H9 (cell line): ENCODE results near the gene DDAH2. TPM values are rescaled to one million over a fixed set of nuclear protein-coding genes. Genes with fewer than 3 reads are reported as not detected.

Experiments used
- DNase-seq: peaks from one replicate; pipeline ENCODE4 v3.0.0-alpha.2; 2017
- H2AFZ ChIP-seq: one replicate; pipeline ENCODE4 v1.6.1; 2013; ENCODE audit warnings: mild to moderate bottlenecking, low read length, control low read depth, moderate library complexity
- H2AK5ac ChIP-seq: 2 replicates; pipeline ENCODE4 v1.6.1; 2013; ENCODE audit warnings: low read length, control low read depth, mixed read lengths; ENCODE audit not compliant: insufficient read length
- H2BK120ac ChIP-seq: one replicate; pipeline ENCODE4 v1.6.1; 2013; ENCODE audit warnings: low read depth, mild to moderate bottlenecking, low read length, control low read depth, inconsistent platforms; ENCODE audit not compliant: poor library complexity, severe bottlenecking
- H2BK12ac ChIP-seq: 2 replicates; pipeline ENCODE4 v1.6.1; 2013; ENCODE audit warnings: low read length, control low read depth, mixed read lengths, low read depth; ENCODE audit not compliant: insufficient read length
- H2BK15ac ChIP-seq: 2 replicates; pipeline ENCODE4 v1.6.1; 2013; ENCODE audit warnings: low read depth, low read length, control low read depth
- H2BK20ac ChIP-seq: one replicate; pipeline ENCODE4 v1.6.1; 2013; ENCODE audit warnings: low read depth, mild to moderate bottlenecking, low read length, control low read depth, inconsistent platforms; ENCODE audit not compliant: poor library complexity, severe bottlenecking
- H2BK5ac ChIP-seq: 2 replicates; pipeline ENCODE4 v1.6.1; 2013; ENCODE audit warnings: low read length, control low read depth, mixed read lengths; ENCODE audit not compliant: insufficient read length
- H3K14ac ChIP-seq: 2 replicates; pipeline ENCODE4 v1.6.1; 2013; ENCODE audit warnings: low read length, control low read depth; ENCODE audit not compliant: insufficient read depth
- H3K18ac ChIP-seq: 2 replicates; pipeline ENCODE4 v1.6.1; 2013; ENCODE audit warnings: low read depth, mild to moderate bottlenecking, mixed read lengths, low read length, control low read depth; ENCODE audit not compliant: insufficient read length
- H3K23ac ChIP-seq: 2 replicates; pipeline ENCODE4 v1.6.1; 2013; ENCODE audit warnings: low read length, control low read depth, mixed read lengths, low read depth; ENCODE audit not compliant: insufficient read length
- H3K23me2 ChIP-seq: 2 replicates; pipeline ENCODE4 v1.6.1; 2013; ENCODE audit warnings: low read depth, mild to moderate bottlenecking, mixed read lengths, low read length, control low read depth; ENCODE audit not compliant: insufficient read length, poor library complexity, severe bottlenecking
- H3K27ac ChIP-seq: 2 replicates; pipeline ENCODE4 v1.5.1; 2013; ENCODE audit warnings: low read length, control low read depth, mixed read lengths, low read depth; ENCODE audit not compliant: insufficient read length
- H3K27me3 ChIP-seq: 2 replicates; pipeline ENCODE4 v1.6.1; 2013; ENCODE audit warnings: low read length, control low read depth, inconsistent platforms; ENCODE audit not compliant: insufficient read depth
- H3K4ac ChIP-seq: 2 replicates; pipeline ENCODE4 v1.6.1; 2013; ENCODE audit warnings: low read depth, mild to moderate bottlenecking, control low read depth, inconsistent platforms, low read length, moderate library complexity
- H3K4me1 ChIP-seq: 2 replicates; pipeline ENCODE4 v1.6.1; 2013; ENCODE audit warnings: low read length, control low read depth, inconsistent platforms; ENCODE audit not compliant: insufficient read depth
- H3K4me2 ChIP-seq: 2 replicates; pipeline ENCODE4 v1.6.1; 2013; ENCODE audit warnings: low read length, control low read depth, mixed read lengths; ENCODE audit not compliant: insufficient read length, insufficient read depth
- H3K56ac ChIP-seq: 2 replicates; pipeline ENCODE4 v1.6.1; 2013; ENCODE audit warnings: low read depth, mild to moderate bottlenecking, mixed read lengths, low read length, control low read depth; ENCODE audit not compliant: insufficient read length
- H3K79me1 ChIP-seq: 2 replicates; pipeline ENCODE4 v1.6.1; 2013; ENCODE audit warnings: low read depth, mild to moderate bottlenecking, moderate library complexity, low read length, control low read depth, inconsistent platforms; ENCODE audit not compliant: insufficient read depth, poor library complexity, severe bottlenecking
- H3K79me2 ChIP-seq: 2 replicates; pipeline ENCODE4 v1.6.1; 2013; ENCODE audit warnings: low read length, control low read depth, inconsistent platforms; ENCODE audit not compliant: insufficient read depth
- H3K9ac ChIP-seq: 2 replicates; pipeline ENCODE4 v1.6.1; 2013; ENCODE audit warnings: low read length, control low read depth, mixed read lengths; ENCODE audit not compliant: insufficient read length; ENCODE audit errors: extremely low read depth
- H3K9me3 ChIP-seq: one replicate; pipeline ENCODE4 v1.6.1; 2013; ENCODE audit warnings: low read depth, low read length, inconsistent platforms; ENCODE audit not compliant: control insufficient read depth
- H3T11ph ChIP-seq: one replicate; pipeline ENCODE4 v1.6.1; 2013; ENCODE audit warnings: mild to moderate bottlenecking, low read length, control low read depth, inconsistent platforms
- H4K20me1 ChIP-seq: one replicate; pipeline ENCODE4 v1.6.1; 2013; ENCODE audit not compliant: control insufficient read depth, insufficient read length, insufficient read depth
- H4K5ac ChIP-seq: 2 replicates; pipeline ENCODE4 v1.6.1; 2013; ENCODE audit warnings: low read depth, mild to moderate bottlenecking, mixed read lengths, low read length, control low read depth; ENCODE audit not compliant: insufficient read length
- H4K8ac ChIP-seq: replicated peaks from 2 replicates; pipeline ENCODE4 v1.6.1; 2013; ENCODE audit warnings: low read length, control low read depth, mixed read lengths, low read depth; ENCODE audit not compliant: insufficient read length
- H4K91ac ChIP-seq: 2 replicates; pipeline ENCODE4 v1.6.1; 2013; ENCODE audit warnings: low read depth, mild to moderate bottlenecking, moderate library complexity, mixed read lengths, low read length, control low read depth; ENCODE audit not compliant: insufficient read length
- H3K27ac Mint-ChIP-seq, 3 experiments: 2 replicates in 2 of 3; 3 replicates in 1 of 3; pipeline ENCODE4 v1.8.0; 2020 to 2021; ENCODE audit warnings: mixed read lengths in 3 of 3, mild to moderate bottlenecking in 1 of 3, moderate library complexity in 1 of 3
- H3K27me3 Mint-ChIP-seq: 2 replicates; pipeline ENCODE4 v1.8.0; 2021; ENCODE audit warnings: low read depth, mild to moderate bottlenecking, moderate library complexity, mixed read lengths
- H3K36me3 Mint-ChIP-seq, 3 experiments: 2 replicates in 2 of 3; 3 replicates in 1 of 3; pipeline ENCODE4 v1.8.0; 2020 to 2021; ENCODE audit warnings: low read depth in 3 of 3, mixed read lengths in 3 of 3; ENCODE audit not compliant: insufficient read depth in 1 of 3
- H3K4me1 Mint-ChIP-seq, 2 experiments: 2 replicates each; pipeline ENCODE4 v1.8.0; 2020; ENCODE audit warnings: mixed read lengths in 2 of 2
- H3K4me3 Mint-ChIP-seq, 2 experiments: 2 replicates in 1 of 2; 3 replicates in 1 of 2; pipeline ENCODE4 v1.8.0; 2020 to 2021; ENCODE audit warnings: mild to moderate bottlenecking in 2 of 2, mixed read lengths in 2 of 2, moderate library complexity in 1 of 2
- H3K9me3 Mint-ChIP-seq, 2 experiments: 2 replicates in 1 of 2; 3 replicates in 1 of 2; pipeline ENCODE4 v1.8.0; 2020; ENCODE audit warnings: mild to moderate bottlenecking in 2 of 2, mixed read lengths in 2 of 2, moderate library complexity in 1 of 2
- WGBS: extraction: QIAGEN DNeasy Blood & Tissue Kit; methylation state at CpG from one replicate; pipeline ENCODE4 v1.1.7; 2013; ENCODE audit warnings: missing lambda C conversion rate, low lambda C conversion rate, mixed read lengths; ENCODE audit not compliant: insufficient read length; ENCODE audit errors: extremely low coverage; 5-methylcytosine and 5-hydroxymethylcytosine counted together
- total RNA-seq: library from RNA; stranded (reverse); gene quantifications from 2 replicates; pipeline ENCODE4 v1.2.1, GENCODE V29; 2021
- TF ChIP-seq, protein P1 (sequence below): fragments of 200-600 bp; sonication (generic); conservative IDR thresholded peaks from 3 replicates; pipeline ENCODE4 v1.8.0; 2021; ENCODE audit warnings: antibody characterized with exemption, mild to moderate bottlenecking

The DDAH2 gene
- total RNA-seq, 1 experiment from 2014 or later, result 73.2 TPM

GRCh38 chr6:31768363-31769257, 39.5 kb upstream of the DDAH2 start:
- no peak overlapping the region for H3K9ac ChIP-seq
- no peak overlapping the region for H2AFZ ChIP-seq
- no CpG with 5 or more reads among the region's 18 CpGs for WGBS
- H3K36me3 Mint-ChIP-seq, result peaks cover 0 to 6% (median 2%) of the 10 kb centered on the region in 3 experiments; a peak in 4 of 7 replicates
- no peak overlapping the region for H4K8ac ChIP-seq
- no peak overlapping the region for H2BK120ac ChIP-seq
- no peak overlapping the region for H2BK5ac ChIP-seq
- H3K18ac ChIP-seq, result no peak overlapping the region
- no peak overlapping the region for H2BK20ac ChIP-seq
- no peak overlapping the region for H3K4me3 Mint-ChIP-seq
- peaks cover 16 to 19% of the 10 kb centered on the region in 2 experiments for H3K4me1 Mint-ChIP-seq
- H2BK12ac ChIP-seq, result no peak overlapping the region
- no peaks in the 10 kb centered on the region for H3K23me2 ChIP-seq
- no peak overlapping the region for H3K4ac ChIP-seq
- H3K27ac ChIP-seq, result no peak overlapping the region
- H3K56ac ChIP-seq, result no peak overlapping the region
- H3K23ac ChIP-seq, result no peak overlapping the region
- H3K27ac Mint-ChIP-seq, result no peak overlapping the region
- no peak overlapping the region for H3T11ph ChIP-seq
- DNase-seq, result no peak
- no peaks in the 10 kb centered on the region for H3K79me2 ChIP-seq
- no peak overlapping the region for H4K91ac ChIP-seq
- H2BK15ac ChIP-seq, result no peak overlapping the region
- H3K14ac ChIP-seq, result no peak overlapping the region
- no peaks in the 10 kb centered on the region; a peak in 1 of 5 replicates for H3K9me3 Mint-ChIP-seq
- TF ChIP-seq, protein P1, sequence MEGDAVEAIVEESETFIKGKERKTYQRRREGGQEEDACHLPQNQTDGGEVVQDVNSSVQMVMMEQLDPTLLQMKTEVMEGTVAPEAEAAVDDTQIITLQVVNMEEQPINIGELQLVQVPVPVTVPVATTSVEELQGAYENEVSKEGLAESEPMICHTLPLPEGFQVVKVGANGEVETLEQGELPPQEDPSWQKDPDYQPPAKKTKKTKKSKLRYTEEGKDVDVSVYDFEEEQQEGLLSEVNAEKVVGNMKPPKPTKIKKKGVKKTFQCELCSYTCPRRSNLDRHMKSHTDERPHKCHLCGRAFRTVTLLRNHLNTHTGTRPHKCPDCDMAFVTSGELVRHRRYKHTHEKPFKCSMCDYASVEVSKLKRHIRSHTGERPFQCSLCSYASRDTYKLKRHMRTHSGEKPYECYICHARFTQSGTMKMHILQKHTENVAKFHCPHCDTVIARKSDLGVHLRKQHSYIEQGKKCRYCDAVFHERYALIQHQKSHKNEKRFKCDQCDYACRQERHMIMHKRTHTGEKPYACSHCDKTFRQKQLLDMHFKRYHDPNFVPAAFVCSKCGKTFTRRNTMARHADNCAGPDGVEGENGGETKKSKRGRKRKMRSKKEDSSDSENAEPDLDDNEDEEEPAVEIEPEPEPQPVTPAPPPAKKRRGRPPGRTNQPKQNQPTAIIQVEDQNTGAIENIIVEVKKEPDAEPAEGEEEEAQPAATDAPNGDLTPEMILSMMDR, result no peak
- H4K20me1 ChIP-seq, result no peaks in the 10 kb centered on the region
- no peaks in the 10 kb centered on the region for H3K4me1 ChIP-seq
- no peaks in the 10 kb centered on the region for H3K79me1 ChIP-seq
- no peaks in the 10 kb centered on the region for H3K9me3 ChIP-seq
- no peaks in the 10 kb centered on the region; the same call in 1 of the 2 replicates for H3K27me3 Mint-ChIP-seq
- H3K4me2 ChIP-seq, result no peak overlapping the region
- H3K27me3 ChIP-seq, result no peaks in the 10 kb centered on the region
- no peak overlapping the region for H4K5ac ChIP-seq
- H2AK5ac ChIP-seq, result no peak overlapping the region
